Thoracic aorta (tissue), 2 donors: Measurements from ENCODE around the gene CABCOCO1. TPM values are rescaled to one million over a fixed set of nuclear protein-coding genes. Genes with fewer than 3 reads are reported as not detected.

Experiments used
- ATAC-seq: fragments of 150-250 bp; one replicate; pipeline ENCODE4 v1.8.0; 2017; ENCODE audit warnings: low read depth; ENCODE audit not compliant: insufficient number of reproducible peaks, low FRiP score
- DNase-seq: peaks from one replicate; pipeline ENCODE4 v3.0.0-alpha.2; 2020; ENCODE audit warnings: low spot score
- H3K27ac ChIP-seq, 2 donors: fragments of 200-600 bp; sonication (generic); 1 replicate in 1 of 2; 2 replicates in 1 of 2; pipeline ENCODE4 v1.5.1; 2016; ENCODE audit warnings: mild to moderate bottlenecking in 2 of 2, moderate library complexity in 2 of 2
- H3K27me3 ChIP-seq: fragments of 200-600 bp; sonication (generic); replicated peaks from 2 replicates; pipeline ENCODE4 v1.6.0; 2016; ENCODE audit warnings: mild to moderate bottlenecking; ENCODE audit not compliant: insufficient read depth
- H3K36me3 ChIP-seq: fragments of 200-600 bp; sonication (generic); one replicate; pipeline ENCODE4 v1.5.1; 2016
- H3K4me1 ChIP-seq, 2 donors: fragments of 200-600 bp; sonication (generic); 1 replicate in 1 of 2; 2 replicates in 1 of 2; pipeline versions ENCODE4 v1.5.1 to v1.6.0; 2016; ENCODE audit warnings: low read depth in 2 of 2, mild to moderate bottlenecking in 1 of 2; ENCODE audit not compliant: control insufficient read depth in 1 of 2
- H3K4me3 ChIP-seq: fragments of 200-600 bp; sonication (generic); 2 replicates; pipeline ENCODE4 v1.5.1; 2016; ENCODE audit warnings: mild to moderate bottlenecking
- H3K9me3 ChIP-seq: fragments of 200-600 bp; sonication (generic); 2 replicates; pipeline ENCODE4 v1.5.1; 2016
- total RNA-seq, 2 donors: library from RNA; depleted of rRNA; stranded (reverse); fragments of >200 nt; gene quantifications; one replicate each; pipeline versions ENCODE4 v1.1.0 to v1.2.3, GENCODE V29; 2016
- TF ChIP-seq, protein P1 (sequence below): fragments of 200-600 bp; sonication (generic); IDR thresholded peaks from one replicate; pipeline ENCODE4 v1.5.1; 2019; ENCODE audit warnings: antibody characterized with exemption

The CABCOCO1 gene
- total RNA-seq, 2 donors from 2014 or later, result 1.1 TPM; not detected in 1

DNA sequence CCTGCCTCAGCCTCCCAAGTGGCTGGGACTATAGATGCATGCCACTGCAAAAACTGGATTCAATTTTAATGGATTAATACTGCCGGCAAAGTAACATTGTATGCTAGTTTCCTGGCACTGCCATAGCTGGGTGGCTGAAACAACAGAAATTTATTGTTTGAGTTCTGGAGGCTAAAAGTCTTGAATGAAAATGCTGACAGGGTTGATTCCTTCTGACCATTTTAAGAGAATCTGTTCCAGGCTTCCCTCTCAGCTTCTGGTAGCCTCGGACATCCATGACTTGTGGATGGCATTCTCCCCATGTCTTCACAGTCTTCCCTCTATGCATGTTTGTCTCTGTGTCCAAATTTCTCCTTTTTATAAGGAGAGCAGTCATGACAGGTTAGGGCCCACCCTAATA, 151.4 kb downstream of the CABCOCO1 start:
- H3K36me3 ChIP-seq, result no peaks in the 10 kb centered on the region
- TF ChIP-seq, protein P1, sequence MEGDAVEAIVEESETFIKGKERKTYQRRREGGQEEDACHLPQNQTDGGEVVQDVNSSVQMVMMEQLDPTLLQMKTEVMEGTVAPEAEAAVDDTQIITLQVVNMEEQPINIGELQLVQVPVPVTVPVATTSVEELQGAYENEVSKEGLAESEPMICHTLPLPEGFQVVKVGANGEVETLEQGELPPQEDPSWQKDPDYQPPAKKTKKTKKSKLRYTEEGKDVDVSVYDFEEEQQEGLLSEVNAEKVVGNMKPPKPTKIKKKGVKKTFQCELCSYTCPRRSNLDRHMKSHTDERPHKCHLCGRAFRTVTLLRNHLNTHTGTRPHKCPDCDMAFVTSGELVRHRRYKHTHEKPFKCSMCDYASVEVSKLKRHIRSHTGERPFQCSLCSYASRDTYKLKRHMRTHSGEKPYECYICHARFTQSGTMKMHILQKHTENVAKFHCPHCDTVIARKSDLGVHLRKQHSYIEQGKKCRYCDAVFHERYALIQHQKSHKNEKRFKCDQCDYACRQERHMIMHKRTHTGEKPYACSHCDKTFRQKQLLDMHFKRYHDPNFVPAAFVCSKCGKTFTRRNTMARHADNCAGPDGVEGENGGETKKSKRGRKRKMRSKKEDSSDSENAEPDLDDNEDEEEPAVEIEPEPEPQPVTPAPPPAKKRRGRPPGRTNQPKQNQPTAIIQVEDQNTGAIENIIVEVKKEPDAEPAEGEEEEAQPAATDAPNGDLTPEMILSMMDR, result no peak
- no peaks in the 10 kb centered on the region for H3K27me3 ChIP-seq
- no peaks in the 10 kb centered on the region for H3K4me1 ChIP-seq
- H3K9me3 ChIP-seq, result no peaks in the 10 kb centered on the region
- DNase-seq, result no peak
- H3K4me3 ChIP-seq, result no peak overlapping the region
- no peak for ATAC-seq
- H3K27ac ChIP-seq, result no peak overlapping the region

DNA sequence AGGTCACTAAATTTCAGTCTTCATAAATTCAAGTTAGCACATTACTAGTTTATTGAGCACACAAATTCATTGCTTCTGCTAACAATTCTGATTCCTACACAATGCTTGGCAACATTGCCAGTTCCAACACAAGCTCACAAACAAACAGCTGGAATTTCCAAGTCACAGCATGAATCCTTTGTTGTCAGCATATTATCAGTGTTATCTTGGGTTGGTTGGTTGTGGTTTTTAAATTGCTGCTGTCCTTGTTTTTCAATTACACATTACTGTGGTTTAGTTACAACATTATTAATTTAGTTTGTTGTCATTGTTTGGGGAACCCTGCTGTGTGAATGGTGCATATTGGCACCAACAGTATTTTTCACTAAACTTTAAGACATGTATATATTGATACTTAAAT, 152.8 kb downstream of the CABCOCO1 start:
- H3K36me3 ChIP-seq, result no peaks in the 10 kb centered on the region
- ATAC-seq (no peak), DNase-seq (no peak)
- no peaks in the 10 kb centered on the region for H3K4me1 ChIP-seq
- TF ChIP-seq, protein P1, result no peak
- H3K4me3 ChIP-seq, result no peak overlapping the region
- no peaks in the 10 kb centered on the region for H3K27me3 ChIP-seq
- H3K9me3 ChIP-seq, result no peaks in the 10 kb centered on the region
- H3K27ac ChIP-seq, result no peak overlapping the region

Other genes starting within 250 kb of the CABCOCO1 start
- gene TMEM26, start 209.5 kb upstream of the CABCOCO1 start, total RNA-seq, result 1 to 10 TPM in 1 of 2 donors, under 1 TPM in 1; 0.27 to 1.2 TPM
- 10 to 100 TPM; 60.7 to 80.4 TPM for gene ARID5B, start 238.8 kb downstream of the CABCOCO1 start, total RNA-seq